Nephron progenitor cell (in vitro differentiated cells): ENCODE data around the gene CMBL.

ENCODE experiments used
- DNase-seq: peaks from one replicate; pipeline ENCODE4 v3.0.0; 2021
- H3K27ac Mint-ChIP-seq: 2 replicates; pipeline ENCODE4 v1.8.0; 2021; ENCODE audit warnings: mild to moderate bottlenecking, moderate library complexity, mixed read lengths
- H3K27me3 Mint-ChIP-seq: 2 replicates; pipeline ENCODE4 v1.8.0; 2021; ENCODE audit warnings: mild to moderate bottlenecking, low read depth, mixed read lengths; ENCODE audit not compliant: poor library complexity
- H3K36me3 Mint-ChIP-seq: 2 replicates; pipeline ENCODE4 v1.8.0; 2021; ENCODE audit warnings: low read depth, mixed read lengths
- H3K4me1 Mint-ChIP-seq: 2 replicates; pipeline ENCODE4 v1.8.0; 2021; ENCODE audit warnings: mixed read lengths
- H3K4me3 Mint-ChIP-seq: 2 replicates; pipeline ENCODE4 v1.8.0; 2021; ENCODE audit warnings: mild to moderate bottlenecking, moderate library complexity, mixed read lengths
- H3K9me3 Mint-ChIP-seq: 2 replicates; pipeline ENCODE4 v1.8.0; 2021; ENCODE audit warnings: mild to moderate bottlenecking, moderate library complexity, mixed read lengths
- CTCF ChIP-seq: fragments of 200-600 bp; sonication (generic); IDR thresholded peaks from 2 replicates; pipeline ENCODE4 v1.5.0; 2021; ENCODE audit warnings: antibody characterized with exemption

CMBL gene

DNA sequence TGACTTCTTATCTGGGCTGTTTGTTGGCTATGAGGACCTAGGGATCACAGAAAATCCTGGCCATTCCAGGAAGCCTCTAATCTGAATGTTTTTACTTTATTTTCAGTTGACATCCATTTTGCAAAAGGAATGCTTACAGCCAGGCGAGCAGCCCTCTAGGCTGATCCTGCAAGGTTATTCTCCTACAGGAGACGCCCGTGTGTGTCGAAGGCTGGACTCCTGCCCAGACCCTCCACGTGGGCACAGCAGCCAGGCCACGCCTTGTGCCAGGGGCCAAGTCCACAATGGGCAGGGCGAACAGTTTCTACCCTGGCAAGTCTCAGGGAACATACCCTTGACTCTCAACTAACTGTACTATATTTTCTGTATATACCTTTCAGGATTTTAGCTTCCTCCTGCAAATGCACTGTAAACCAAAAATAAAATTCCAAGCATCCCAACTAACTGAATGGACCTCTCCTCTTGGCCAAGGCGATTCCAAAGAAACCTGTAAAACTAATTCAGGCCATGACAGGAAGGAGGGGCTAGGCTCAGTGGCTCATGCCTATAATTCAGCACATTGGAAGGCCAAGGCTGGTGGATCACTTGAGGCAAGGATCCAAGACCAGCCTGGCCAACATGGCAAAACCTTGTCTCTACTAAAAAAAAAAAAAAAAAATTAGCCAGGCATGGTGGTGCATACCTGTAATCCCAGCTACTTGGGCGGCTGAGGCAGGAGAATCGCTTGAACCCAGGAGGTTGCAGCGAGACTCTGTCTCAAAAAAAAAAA is 5.7 kb downstream of the CMBL start:
- no peak for DNase-seq

DNA sequence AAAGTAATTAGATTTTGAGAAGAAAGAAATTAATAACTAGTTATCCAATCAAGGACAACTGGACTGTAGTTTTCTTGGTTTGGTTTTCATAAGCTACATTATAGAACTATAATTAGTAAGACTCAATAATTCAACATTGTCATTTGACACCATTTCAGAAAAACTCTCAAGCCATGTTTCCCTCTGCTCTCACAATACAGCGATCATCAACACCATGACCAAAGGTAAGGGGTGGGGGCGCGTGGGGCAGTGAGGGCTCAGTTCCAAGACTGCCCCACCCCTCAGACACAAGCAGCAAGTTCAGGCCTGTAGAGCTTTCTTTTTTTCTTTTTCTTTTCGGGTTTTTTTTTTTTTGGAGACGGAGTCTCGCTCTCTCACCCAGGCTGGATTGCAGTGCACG is 6.4 kb downstream of the CMBL start:
- Mint-ChIP-seq H3K36me3 (peaks cover 63% of the 10 kb centered on the region), H3K9me3 (peaks cover 13% of the 10 kb centered on the region), H3K4me1 (peaks cover 21% of the 10 kb centered on the region), H3K27me3 (peaks cover 9% of the 10 kb centered on the region), H3K4me3 (no peak overlapping the region), H3K27ac (no peak overlapping the region)
- TF ChIP-seq CTCF: no peak
- no peak for DNase-seq

More for the DNA sequence above, 5.7 kb downstream of the CMBL start:
- H3K9me3 Mint-ChIP-seq: peaks cover 13% of the 10 kb centered on the region
- H3K27ac Mint-ChIP-seq: no peak overlapping the region
- H3K4me3 Mint-ChIP-seq: no peak overlapping the region
- H3K27me3 Mint-ChIP-seq: peaks cover 13% of the 10 kb centered on the region
- no peak for TF ChIP-seq CTCF
- peaks cover 59% of the 10 kb centered on the region for H3K36me3 Mint-ChIP-seq
- H3K4me1 Mint-ChIP-seq: peaks cover 28% of the 10 kb centered on the region

- H3K27ac Mint-ChIP-seq: no peak overlapping the region
- H3K36me3 Mint-ChIP-seq: peaks cover 63% of the 10 kb centered on the region
- no peak overlapping the region for H3K4me3 Mint-ChIP-seq
Observed at GRCh38 chr5:10300246-10300645, 7.5 kb downstream of the CMBL start.

GRCh38 chr5:10297646-10298204 is 10.0 kb downstream of the CMBL start:
- H3K4me3 Mint-ChIP-seq: no peak overlapping the region
- peaks cover 14% of the 10 kb centered on the region for H3K4me1 Mint-ChIP-seq
- peak overlapping the region; percentile 80 for H3K27ac Mint-ChIP-seq
- no peak for TF ChIP-seq CTCF
- H3K9me3 Mint-ChIP-seq: peaks cover 14% of the 10 kb centered on the region
- H3K36me3 Mint-ChIP-seq: peaks cover 62% of the 10 kb centered on the region
- peaks cover 9% of the 10 kb centered on the region for H3K27me3 Mint-ChIP-seq
- no peak for DNase-seq

More at GRCh38 chr5:10300246-10300645, 7.5 kb downstream of the CMBL start:
- no peak for TF ChIP-seq CTCF
- peaks cover 14% of the 10 kb centered on the region for H3K4me1 Mint-ChIP-seq
- H3K9me3 Mint-ChIP-seq: peaks cover 13% of the 10 kb centered on the region
- H3K27me3 Mint-ChIP-seq: peaks cover 9% of the 10 kb centered on the region
- no peak for DNase-seq

GRCh38 chr5:10295619-10296326 is 11.9 kb downstream of the CMBL start:
- H3K27me3 Mint-ChIP-seq: peaks cover 11% of the 10 kb centered on the region
- no peak for TF ChIP-seq CTCF
- no peak overlapping the region for H3K27ac Mint-ChIP-seq
- peaks cover 18% of the 10 kb centered on the region for H3K9me3 Mint-ChIP-seq
- no peak for DNase-seq
- H3K4me1 Mint-ChIP-seq: peaks cover 14% of the 10 kb centered on the region
- H3K4me3 Mint-ChIP-seq: no peak overlapping the region
- peaks cover 74% of the 10 kb centered on the region for H3K36me3 Mint-ChIP-seq
